UCSD-AML1 (cell line): ENCODE measurements around the gene HAUS2.
A peak's percentile ranks its signal among the peaks of the same experiment; 100 is the strongest.
"Not testable (repeated sequence)": the region's sequence is repeated elsewhere in the genome, so short reads cannot be mapped to it uniquely, and the experiment has no call there.

Experiments used
- DNase-seq: peaks from one replicate; lab custom pipeline; 2025; ENCODE audit not compliant: unreplicated experiment; lab: John Stamatoyannopoulos, UW

The HAUS2 gene

DNA sequence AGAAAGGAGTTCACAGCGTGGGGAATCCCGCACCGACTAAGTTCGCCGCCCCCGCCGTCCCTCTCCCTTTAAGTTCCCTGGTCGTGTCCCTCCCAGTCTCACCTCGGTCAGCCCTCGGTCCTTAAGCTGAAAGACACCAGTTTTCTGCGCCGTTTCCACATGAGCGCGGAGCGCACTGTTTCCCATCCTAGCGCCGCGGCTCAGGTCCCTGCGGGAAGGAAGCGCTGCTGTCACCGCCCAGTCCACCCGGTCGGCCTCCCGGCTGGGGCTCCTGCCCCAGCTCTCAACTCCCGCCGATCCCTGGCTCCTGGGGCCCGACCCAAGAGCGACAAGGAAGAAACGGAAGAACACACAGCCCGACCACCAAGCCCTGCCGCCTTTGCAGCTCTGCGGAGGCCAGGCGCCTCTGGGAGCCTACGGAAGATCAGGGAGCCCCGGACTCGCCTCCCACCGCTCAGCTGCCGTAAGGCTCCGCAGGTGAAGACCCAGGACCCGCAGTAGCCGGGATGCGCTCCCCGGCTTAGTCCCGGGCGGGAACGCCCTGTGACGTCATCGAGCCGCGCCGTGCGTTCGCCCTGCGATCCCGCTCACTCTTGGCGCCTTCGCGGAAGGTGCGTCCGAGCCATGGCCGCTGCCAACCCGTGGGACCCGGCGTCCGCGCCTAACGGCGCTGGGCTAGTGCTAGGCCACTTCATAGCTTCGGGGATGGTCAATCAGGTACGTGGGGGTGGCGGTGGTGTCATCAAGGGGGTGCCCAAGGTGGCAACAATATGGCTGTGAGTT lies at the start of gene HAUS2, which contains the start of gene LRRC57:
Gene HAUS2 (plus strand): TSS at position 590 of the 783 bp plus-strand sequence. CDS start 35 bp downstream, at position 625.
Gene LRRC57 (minus strand): TSS at position 545 of the 783 bp plus-strand sequence. CDS start 359 bp downstream, at position 186.
- DNase-seq = peak; percentile 89

DNA sequence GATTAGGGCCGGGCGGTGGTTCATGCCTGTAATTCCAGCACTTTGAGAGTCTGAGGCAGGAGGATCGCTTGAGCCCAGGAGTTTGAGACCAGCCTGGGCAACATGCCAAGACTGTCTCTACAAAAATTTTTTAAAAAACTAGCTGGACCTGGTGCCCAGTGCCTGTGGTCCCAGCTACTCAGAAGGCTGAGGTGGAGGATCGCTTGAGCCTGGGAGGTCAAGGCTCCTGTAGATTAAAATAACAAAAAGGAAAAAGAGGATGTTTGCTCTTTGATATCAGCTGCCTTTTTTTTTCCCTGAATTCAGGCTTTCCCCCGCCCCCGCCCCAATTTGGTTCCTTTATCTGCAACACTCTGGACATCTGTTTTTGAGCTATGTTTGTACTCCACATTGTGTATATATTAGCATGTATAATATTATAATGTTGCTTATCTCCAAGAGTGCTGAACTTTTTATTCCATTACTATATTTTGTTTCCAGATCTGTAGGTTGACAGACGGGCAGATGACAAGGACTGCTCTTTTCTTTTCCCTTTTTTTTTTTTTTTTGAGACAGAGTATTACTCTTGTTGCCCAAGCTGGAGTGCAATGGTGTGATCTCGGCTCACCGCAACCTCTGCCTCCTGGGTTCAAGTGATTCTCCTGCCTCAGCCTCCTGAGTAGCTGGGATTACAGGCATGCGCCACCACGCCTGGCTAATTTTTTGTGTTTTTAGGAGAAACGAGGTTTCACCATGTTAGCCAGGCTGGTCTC lies 48.6 kb upstream of the HAUS2 start:
- DNase-seq = peak; percentile 59

DNA sequence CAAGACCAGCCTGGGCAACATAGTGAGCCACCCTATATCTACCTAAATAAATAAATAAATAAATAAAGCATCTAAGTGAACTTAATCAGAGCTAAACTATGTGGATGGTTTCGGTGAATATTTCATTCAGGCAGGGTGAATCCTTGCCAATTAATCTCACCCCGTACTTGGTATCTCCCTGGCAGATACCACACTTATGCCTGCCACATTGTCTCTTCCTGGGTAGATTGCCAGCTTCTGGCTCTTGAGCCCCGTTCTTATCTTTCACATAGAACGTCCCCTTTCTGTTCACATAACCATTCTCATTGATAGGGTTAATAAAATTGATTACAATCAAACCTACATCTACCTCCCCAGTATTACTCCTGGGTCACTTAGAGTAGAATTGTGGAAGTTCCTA lies 46.2 kb upstream of the HAUS2 start:
- DNase-seq = no peak

DNA sequence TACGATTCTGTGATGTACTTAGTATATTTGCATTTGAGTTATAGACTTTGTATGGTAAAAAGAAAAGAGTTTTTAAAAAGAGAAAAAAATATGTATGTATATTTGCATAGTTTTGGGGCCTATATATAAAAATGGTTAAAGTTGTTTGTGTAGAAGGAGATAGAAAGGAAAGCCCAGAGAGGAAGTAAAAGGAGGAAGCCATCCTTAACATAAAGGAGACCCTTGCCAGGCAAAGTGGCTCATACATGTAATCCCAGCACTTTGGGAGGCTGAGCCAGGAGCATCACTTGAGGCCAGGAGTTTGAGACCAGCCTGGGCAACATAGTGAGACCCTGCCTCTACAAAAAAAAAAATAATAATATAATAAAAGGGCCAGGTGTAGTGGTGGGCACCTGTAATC lies 44.8 kb upstream of the HAUS2 start:
- DNase-seq = no peak

GRCh38 chr15:42504631-42505030 lies 44.0 kb upstream of the HAUS2 start:
- DNase-seq = no peak

DNA sequence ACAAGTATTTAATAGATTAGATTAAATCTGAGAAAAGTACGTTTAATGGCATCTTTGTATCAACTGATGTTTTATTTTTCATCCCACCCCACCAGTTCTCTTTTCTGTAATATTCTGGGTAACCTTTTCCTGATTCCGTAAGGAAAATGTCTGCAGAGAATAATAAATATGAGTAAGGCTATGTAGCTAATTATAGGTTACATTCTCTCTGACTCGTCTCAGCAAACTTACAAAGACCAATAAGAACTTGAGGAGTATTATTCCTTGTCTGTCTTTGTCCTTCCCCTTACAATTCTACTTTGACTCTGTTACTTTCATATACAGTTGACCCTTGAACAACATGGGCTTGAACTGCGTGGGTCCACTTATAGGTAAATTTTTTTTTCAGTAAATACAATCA lies 41.1 kb upstream of the HAUS2 start:
- no peak for DNase-seq

DNA sequence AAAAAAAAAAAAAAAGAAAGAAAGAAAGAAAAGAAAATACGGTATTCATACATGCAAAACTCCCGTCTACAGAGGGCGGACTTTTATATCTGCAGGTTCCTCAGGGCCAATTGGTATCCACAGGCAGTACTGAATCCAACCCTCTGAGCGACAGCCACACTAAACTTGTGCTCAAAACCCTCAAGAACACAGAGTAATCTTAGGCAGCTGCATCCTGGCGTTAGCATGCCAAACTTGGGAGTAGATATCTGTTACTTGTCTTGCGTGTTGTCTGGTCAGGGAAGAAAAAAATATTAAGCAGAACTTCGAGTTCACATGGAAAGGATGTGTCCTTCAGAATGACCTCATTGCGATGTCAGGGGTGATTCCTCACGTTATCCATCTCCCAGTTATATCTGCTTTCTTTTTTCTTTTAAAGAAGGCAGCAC lies 40.4 kb upstream of the HAUS2 start:
- DNase-seq = no peak

DNA sequence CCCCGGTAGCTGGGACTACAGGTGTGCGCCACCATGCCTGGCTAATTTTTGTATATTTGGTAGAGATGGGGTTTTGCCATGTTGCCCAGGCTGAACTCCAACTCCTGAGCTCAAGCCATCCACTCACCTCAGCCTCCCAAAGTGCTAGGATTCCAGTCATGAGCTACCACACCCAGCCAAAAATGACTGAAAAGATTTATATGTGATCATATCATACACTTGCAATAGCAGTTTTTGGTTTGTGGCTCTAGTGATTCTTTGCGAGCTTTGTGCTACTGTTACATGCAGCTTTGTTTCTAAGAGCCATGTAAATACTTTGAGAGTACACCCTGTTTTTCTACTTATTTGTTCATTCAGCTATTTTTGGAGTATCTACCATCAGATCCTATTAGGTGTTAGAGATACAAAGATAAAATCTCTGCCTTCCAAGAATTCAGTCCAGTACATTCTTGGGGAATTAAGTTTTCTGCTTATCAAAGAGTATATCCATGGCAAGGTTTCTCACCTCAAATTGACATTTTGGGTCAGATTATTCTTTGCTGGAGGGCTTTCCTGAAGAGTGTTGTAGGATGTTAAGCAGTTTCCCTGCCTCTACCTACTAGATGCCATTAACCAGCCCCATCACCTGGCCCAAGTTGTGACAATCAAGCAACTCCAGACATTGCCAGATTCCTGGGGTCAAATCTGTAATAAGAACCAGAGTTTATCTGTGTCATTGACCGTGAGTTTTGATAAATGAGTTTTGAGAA lies 38.2 kb upstream of the HAUS2 start:
- no peak for DNase-seq

GRCh38 chr15:42511007-42511391 lies 37.6 kb upstream of the HAUS2 start:
- DNase-seq = no peak

GRCh38 chr15:42523331-42523730 lies 25.3 kb upstream of the HAUS2 start:
- no peak for DNase-seq

- DNase-seq = no peak
Observed at GRCh38 chr15:42528970-42529369, 19.7 kb upstream of the HAUS2 start.

DNA sequence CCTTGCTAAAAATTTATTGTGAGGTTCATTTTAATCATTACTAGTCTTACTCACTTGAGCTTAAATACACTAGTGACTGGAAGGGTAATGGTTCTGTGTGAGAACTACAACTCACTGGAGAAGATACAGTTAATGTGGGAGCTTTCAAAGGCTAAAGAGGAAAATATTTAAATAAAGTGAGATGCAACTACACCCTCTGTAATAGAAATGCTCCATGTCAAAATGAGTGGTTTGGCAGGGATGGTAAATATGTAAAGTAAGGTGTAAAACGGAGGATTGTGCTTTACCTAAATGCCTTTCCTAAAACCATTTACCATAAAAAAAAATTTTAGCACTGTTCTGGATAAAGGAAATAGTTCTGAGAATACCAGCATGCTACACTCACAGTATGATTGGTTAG lies 15.4 kb upstream of the HAUS2 start:
- DNase-seq = no peak

- no peak for DNase-seq
Observed at GRCh38 chr15:42544853-42545629, 3.6 kb upstream of the HAUS2 start.

DNA sequence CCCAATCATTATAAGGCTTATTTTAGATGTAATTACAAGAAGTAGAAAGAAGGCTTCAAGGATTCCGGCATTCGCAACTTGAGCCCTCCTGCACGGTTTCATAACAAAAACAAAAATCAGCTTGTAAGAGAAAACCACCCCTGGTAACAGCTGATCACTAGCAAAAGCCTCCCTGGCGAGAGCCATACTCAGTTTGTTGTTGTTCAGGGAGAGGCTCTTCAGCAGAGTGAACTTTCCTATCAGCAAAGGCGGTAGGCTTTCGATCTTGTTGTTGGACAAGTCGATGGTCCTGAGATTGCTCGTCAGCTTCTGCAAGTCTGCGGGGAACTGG lies 755 bp upstream of the HAUS2 start:
- DNase-seq = no peak

GRCh38 chr15:42549032-42549491 lies 424 bp downstream of the HAUS2 start:
- no peak for DNase-seq

DNA sequence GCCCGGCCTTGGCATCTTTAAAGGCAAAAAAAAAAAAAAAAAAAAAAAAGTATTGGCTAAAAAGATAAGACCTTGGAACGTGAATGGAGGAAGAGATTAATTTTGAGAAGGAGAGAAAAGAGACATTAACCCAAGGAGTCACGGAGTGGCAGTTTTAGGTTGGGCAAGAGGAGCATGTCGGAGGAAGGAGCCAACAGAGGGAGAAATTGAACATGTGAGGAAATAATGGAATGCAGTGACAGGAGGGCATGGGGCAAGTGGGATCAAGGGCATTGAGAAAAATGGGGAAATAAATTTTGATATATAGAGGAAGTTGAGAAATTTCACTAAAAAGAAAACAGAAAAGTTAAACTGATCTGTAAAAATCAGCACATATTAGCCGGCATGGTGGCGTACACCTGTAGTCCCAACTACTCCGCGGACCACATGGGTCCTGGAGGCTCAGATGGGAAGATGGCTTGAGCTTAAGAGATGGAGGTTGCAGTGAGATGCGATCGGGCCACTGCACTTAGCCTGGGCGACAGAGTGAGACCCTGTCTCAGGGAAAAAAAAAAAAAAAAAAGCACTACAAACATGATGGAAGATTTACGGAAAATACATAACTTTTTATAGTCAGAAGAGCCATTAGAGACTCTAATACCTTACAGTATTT lies 1.2 kb downstream of the HAUS2 start:
- DNase-seq = no peak

DNA sequence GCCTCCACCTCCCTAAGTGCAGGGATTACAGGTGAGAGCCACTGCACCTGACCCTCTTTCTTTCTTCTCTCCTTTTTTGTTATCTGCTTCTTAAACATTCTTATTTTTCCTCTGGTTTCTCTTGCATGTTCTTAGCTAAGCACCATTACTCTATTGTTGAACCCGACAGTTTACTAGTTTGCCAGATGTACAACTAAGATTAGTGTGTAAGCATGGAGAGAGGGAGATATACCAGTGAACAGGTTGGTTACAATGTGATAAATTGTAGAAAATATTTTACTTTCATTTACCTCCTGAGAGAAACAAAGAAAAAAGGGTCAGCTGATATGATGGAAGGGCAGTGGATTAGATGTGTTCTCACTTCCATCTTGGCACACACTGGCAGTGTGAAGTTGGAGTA lies 4.9 kb downstream of the HAUS2 start:
- no peak for DNase-seq

DNA sequence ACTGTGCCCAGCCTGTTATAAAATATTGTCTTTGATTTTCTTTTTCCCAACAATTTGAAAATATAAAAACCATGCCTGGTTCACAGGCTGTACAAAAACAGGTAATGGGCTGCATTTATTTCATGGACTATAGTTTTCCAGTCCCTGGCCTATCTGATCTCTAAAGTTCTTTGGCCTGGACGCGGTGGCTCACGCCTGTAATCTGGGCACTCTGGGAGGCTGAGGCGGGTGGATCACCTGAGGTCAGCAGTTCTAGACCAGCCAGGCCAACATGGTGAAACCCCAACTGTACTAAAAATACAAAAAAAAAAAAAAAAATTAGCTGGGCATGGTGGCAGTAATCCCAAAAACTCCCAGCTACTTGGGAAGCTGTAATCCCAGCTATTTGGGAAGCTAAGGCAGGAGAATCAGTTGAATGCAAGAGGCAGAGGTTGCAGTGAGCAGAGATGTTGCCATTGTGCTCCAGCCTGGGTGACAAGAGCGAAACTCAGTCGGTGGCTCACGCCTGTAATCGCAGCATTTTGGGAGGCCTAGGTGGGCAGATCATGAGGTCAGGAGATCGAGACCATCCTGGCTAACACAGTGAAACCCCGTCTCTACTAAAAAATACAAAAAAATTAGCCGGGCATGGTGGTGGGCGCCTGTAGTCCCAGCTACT lies 8.0 kb downstream of the HAUS2 start:
- DNase-seq = not testable (repeated sequence)

DNA sequence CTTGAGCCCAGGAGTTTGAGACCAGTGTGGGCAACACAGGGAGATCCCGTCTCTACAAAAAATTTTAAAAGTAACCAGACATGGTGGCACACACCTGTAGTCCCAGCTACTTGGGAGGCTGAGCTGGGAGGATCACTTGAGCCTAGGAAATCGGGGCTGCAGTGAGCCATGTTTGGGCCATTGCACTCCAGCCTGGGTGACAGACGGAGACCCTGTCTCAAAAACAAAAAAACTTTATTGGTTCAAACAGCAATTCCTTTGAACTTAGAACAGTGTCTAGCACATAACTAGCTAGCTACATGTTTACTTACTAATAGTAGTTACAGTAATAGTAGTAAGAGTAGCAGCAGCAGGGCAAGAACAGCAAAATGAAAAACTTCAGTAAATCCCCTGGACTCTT lies 10.1 kb downstream of the HAUS2 start:
- no peak for DNase-seq
